GM18907 (cell line): ENCODE results near the gene DDX51.
"Not testable (repeated sequence)": the region's sequence is repeated elsewhere in the genome, so short reads cannot be mapped to it uniquely, and the experiment has no call there.

Source experiments
- ATAC-seq: cut with Tn5 transposase; IDR thresholded peaks from one replicate; pipeline ENCODE4 v1.9.1; 2021; ENCODE audit warnings: mild to moderate bottlenecking, moderate library complexity; ENCODE audit not compliant: unreplicated experiment

Gene DDX51

DNA sequence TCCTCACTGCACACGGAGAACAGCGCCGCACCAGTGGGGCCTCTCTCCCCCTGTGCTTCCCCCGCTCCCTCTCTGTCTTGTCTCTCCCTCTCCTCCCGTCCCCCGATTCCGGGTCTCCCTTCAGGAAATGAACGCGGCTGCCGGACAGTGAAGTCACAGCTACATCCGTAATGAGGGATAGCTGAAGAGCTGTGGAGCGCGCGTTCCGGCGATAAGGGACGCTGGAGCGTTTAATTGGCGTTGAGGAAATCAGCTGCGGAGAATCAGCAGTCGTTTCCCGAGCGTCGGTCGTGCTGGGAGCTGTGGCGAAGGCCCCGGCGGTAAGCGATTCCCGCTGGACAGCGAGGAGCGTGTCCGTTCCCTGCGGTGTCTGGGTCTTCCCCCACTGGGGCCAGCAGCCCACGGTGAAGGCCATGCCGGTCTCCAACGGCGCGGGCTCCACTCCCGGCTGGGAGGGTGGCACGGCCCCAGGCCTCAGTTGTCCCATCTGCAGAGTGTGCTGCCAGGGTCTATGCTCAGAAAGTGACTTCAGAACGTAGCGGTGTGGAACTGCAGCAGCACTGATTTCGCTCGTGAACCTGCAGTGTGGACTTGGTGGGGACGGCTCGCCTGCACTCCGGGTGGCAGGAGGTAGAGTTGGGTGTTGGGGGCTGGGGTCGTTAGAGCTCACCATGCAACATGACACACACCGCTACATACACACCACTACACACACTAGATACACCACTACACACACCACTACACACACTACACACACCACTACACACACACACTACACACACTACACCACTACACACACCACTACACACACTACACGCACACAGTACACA lies 11.0 kb upstream of the DDX51 start:
- no peak for ATAC-seq

DNA sequence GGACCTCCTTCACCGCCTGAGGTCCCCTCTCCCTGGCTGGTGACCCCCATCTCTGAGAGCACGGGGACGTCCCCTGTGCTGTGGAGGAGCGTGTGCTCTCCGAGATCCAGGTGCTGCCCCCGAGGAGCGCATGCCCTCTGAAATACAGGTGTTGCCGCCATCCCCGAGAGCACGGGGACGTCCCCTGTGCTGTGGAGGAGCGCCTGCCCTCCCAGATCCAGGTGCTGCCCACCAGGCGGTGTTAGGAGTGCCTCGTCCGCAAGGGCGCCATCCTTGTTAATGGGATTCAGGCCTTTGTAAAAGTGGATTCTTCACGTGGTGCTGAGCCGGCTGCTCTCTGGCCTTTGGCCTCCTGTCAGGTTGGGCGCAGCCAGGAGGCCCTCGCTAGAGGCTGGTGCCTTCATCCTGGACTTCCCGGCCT lies 10.2 kb upstream of the DDX51 start:
- peak; percentile 30 for ATAC-seq

DNA sequence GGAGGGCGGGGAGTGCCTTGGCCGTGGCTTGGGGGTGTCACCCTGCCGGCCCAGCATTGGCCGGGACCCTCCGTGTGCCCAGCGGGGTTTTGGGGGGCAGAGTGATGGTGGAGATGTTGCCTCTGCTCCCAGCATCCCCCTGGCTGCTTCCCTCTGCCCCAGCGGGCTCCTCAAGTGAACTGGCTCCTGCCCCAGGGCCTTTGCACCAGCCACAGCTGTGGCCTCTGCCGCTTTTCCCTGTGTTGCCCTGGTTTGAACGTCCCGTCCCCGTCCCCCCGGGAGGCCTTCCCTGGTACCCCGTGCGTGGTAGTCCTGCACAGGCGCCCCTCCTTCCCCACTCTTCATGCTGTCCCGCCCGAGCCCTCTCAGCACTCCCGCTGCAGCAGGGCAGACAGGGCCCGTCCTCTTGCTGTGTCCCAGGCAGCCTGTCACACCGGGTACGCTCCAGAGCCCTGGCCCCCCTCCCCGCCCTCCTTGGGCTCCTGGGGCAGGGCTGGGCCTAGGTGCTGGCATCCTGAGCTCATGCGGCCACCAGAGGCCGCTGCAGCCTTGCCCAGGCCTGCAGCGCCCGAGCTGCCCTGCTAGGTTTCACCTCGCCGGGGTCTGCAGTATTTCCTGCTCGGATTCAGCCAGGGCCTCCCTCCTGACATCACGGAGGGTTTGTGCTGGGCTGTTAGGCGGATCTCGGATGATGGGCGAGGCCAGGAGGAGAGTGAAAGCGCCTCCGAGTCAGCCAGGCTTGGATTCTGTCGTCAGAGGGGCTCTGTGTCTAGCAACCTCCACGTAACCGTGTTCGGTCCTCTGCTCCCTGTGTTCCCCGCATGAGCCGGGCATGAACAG lies 9.6 kb upstream of the DDX51 start:
- ATAC-seq: peak; percentile 83

- ATAC-seq: no peak
Measured at GRCh38 chr12:132152953-132153352, 8.8 kb upstream of the DDX51 start.

- ATAC-seq: no peak
Measured at GRCh38 chr12:132152411-132152821, 8.3 kb upstream of the DDX51 start.

GRCh38 chr12:132151766-132152410 lies 7.8 kb upstream of the DDX51 start:
- ATAC-seq: no peak

DNA sequence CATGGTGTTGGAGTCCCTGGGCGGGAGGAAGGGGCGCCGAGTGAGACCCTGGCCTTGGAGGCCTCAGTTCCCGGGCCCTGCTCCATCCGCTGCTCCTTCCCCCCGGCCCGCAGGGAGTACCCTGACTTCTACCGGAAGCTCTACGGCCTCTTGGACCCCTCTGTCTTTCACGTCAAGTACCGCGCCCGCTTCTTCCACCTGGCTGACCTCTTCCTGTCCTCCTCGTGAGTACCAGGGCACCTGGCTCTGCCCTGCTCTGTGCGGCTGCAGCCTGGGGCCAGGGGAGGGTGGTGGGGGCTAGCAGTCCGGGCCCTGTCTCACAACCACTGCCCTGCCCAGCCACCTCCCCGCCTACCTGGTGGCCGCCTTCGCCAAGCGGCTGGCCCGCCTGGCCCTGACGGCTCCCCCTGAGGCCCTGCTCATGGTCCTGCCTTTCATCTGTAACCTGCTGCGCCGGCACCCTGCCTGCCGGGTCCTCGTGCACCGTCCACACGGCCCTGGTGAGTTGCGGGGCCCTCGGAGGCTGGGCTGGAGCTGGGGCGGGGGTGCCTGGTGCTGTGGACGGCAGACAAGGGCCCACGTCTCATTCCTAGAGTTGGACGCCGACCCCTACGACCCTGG lies 7.1 kb upstream of the DDX51 start:
- ATAC-seq: no peak

DNA sequence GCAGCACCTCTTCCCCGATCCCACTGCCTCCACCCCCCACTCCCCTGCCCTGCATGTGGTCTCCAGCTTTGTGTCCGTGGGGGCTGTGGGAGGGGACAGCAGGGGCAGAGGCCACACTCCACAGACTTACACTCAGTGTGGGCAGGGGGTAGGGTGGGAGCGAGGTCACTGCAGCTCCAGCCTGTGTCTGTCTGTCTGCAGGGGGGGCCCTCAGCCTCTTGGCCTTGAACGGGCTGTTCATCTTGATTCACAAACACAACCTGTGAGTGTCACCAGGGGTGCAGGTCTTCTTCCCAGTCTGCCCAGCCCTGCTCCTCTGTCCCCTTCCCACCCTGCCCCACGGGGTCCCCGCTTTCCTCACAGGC lies 6.6 kb upstream of the DDX51 start:
- no peak for ATAC-seq

DNA sequence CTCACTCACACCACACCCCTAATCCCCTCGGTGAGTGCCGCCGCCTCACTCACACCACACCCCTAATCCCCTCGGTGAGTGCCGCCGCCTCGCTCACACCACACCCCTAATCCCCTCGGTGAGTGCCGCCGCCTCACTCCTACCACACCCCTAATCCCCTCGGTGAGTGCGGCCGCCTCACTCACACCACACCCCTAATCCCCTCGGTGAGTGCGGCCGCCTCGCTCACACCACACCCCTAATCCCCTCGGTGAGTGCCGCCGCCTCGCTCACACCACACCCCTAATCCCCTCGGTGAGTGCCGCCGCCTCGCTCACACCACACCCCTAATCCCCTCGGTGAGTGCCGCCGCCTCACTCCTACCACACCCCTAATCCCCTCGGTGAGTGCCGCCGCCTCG lies 5.4 kb upstream of the DDX51 start:
- ATAC-seq: not testable (repeated sequence)

GRCh38 chr12:132148368-132149045 lies 4.4 kb upstream of the DDX51 start:
- ATAC-seq: no peak

DNA sequence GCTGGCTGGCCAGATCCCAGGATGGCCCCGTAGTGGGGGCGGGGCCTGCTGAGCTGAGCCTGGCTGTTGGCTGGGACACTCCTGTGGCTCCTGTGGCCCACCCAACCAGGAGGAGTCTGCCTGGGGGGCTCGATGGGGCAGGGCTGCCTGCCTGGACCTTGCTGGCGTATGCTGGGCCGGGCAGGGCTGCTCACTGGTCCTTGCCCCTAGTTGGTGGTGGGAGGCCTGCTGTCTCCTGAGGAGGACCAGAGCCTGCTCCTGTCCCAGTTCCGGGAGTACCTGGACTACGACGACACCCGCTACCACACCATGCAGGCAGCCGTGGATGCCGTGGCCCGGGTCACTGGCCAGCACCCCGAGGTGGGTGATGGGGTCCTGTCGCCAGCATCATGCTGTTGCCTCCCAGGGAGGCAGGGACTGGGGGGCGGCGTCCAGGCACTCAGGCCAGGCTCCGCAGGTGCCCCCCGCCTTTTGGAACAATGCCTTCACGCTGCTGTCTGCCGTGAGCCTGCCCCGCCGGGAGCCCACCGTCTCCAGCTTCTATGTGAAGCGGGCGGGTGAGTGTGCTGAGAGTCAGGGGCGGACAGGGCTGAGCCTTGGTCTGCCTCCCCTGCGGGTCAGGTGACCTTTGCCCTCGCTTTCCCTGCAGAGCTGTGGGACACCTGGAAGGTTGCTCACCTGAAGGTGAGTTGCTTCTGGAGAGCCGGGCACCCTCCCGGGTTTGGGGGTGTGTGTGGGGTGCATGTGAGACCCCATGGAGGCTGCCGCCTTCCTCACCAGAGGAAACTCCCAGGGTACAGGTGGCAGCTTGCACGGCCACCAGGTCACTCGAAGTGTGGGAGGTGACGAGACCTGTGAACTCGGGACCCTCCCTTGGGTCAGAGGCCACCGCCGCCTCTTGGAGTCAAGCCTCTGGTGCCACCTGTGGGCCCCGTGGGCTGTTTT lies 3.6 kb upstream of the DDX51 start:
- no peak for ATAC-seq

DNA sequence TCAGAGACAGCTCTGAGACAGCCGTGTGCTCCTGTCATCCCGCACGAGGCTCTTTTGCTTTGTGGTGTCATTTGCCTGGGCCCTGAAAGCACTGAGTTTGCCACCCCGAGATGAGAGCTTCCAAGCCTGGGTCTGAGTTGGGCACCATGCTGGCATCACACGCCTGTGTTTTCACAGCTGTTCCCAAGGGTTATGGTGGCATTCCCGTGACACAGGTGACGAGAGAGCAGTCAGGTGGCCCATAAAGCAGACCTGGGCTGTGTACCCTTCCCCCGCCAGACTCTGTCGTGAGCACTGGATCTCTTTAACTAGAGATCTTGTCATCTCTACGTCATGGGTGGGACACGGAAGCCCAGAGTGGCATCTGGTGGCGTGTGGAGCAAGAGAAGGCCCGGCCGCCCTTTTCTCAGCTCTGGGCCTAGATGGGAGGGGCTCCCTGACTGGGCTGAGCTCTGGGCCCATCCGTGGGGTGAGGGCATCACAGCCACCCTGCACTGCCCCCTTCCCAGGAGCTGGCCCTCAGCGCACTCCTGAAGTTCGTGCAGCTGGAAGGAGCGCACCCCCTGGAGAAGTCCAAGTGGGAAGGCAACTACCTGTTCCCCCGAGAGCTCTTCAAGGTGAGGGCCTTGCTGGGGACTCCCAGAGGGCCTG lies 2.8 kb upstream of the DDX51 start:
- ATAC-seq: no peak

GRCh38 chr12:132146098-132146497 lies 2.0 kb upstream of the DDX51 start:
- ATAC-seq: no peak

GRCh38 chr12:132145334-132145733 lies 1.2 kb upstream of the DDX51 start:
- ATAC-seq: no peak

DNA sequence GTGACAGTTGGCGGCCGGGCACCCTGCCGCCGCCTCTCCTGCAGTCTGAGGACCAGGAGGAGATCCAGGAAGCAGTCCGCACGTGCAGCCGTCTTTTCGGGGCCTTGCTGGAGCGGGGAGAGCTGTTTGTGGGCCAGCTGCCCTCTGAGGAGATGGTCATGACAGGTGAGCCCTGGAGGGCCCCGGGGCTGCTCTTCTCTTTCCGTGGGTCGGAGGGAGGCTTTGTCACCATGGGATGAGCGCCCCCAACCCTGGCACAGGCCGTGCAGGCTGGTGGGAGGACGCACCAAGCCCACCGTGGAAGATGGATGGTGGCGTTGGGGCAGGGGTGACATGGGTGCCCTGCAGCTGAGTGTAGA lies 670 bp upstream of the DDX51 start:
- ATAC-seq: no peak

DNA sequence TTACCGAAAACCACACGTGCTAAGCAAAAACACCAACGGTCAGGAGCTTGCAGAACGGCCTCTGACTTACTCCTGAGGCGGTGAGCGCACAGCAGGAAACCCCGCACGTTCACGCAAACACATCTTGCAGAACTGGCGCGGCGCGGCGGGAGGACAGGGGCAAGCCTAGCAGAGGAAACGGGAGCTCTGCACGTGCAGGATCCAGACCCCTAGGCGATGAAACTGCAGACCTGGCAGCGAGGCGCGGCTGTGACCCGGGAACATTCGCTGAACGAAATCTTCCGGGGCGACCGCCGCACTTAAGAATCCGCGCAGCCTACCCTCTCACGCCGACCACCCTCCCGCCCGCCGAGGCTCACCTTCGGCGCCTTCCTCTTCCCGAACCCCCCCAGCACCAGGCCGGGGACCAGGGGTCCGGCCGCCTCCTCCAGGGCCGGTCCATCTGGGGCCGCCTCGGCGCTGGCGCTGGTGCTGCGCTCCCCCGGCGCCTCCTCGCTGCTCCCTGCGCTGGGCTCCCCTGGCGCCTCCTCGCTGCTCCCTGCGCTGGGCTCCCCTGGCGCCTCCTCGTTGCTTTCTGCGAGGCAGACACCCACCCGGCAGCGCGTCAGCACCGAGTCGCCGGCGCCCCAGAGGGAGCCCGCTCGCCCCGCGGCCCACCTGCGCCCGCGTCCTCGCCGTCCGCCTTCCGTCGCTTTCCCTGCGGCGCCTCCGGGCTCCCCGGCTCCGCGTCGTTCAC lies 615 bp downstream of the DDX51 start:
- ATAC-seq: peak; percentile 29

DNA sequence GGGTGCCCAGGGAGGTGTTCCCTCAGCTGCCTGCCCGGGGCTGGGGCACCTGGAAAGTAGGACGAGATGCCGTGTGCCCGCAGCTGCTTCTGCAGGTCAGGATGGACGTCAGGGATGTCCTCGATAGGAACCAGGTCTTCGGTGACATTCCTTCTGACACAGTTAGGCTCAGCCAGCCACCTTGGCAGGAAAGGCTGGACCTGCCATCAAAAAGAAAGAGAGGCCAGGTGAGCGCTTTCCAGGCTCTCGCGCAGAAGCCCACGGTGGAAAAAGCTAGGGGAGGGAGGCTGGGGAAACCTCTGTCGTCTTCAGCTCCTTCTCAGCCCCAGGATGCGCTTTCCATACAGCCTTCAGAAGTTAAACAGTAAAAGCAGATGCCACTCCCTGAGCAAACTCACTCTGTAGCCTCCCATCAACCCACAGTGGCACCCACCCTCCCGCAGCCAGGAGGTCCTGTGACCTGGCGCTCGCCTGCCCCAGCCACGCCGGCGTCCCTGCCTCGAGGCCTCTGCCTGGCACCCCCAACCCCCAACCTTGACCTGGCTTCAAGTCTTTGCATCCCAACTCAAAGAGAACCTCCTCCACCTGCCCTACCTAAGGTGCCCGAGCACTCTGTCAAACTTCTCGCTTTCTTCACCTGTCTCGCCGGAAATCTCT lies 1.3 kb downstream of the DDX51 start:
- ATAC-seq: no peak
